Activated CD8-positive, alpha-beta memory T cell treated with anti-CD3 and anti-CD28 coated beads for 48 hours (primary cell): ENCODE data around the gene TPX2.
"Not testable (repeated sequence)": the region's sequence is repeated elsewhere in the genome, so short reads cannot be mapped to it uniquely, and the experiment has no call there.

ENCODE experiments used
- DNase-seq, 3 experiments: peaks; one replicate each; pipeline ENCODE4 v3.0.0-alpha.2; 2020; ENCODE audit warnings: low read depth in 2 of 3, low spot score in 2 of 3

Gene TPX2

GRCh38 chr20:31719644-31720485 is 19.2 kb upstream of the TPX2 start:
- DNase-seq = no peak

- DNase-seq = no peak
Observed at GRCh38 chr20:31720486-31721407, 18.3 kb upstream of the TPX2 start.

- no peak for DNase-seq
Observed at GRCh38 chr20:31721408-31722256, 17.5 kb upstream of the TPX2 start.

GRCh38 chr20:31722257-31723068 is 16.6 kb upstream of the TPX2 start, which contains the start of gene BCL2L1:
BCL2L1 (minus strand) TSS chr20:31722868; CDS start chr20:31722218, 650 bp downstream.
- peak in 2 of 3 experiments; percentile 46 to 77 for DNase-seq

- no peak for DNase-seq
Observed at GRCh38 chr20:31723069-31723318, 16.1 kb upstream of the TPX2 start.

- DNase-seq = peak; percentile 96 to 98 (median 96)
Observed at GRCh38 chr20:31723319-31724078, 15.6 kb upstream of the TPX2 start.

GRCh38 chr20:31731321-31731717 is 7.8 kb upstream of the TPX2 start:
- DNase-seq = no peak

GRCh38 chr20:31739550-31739977 is 474 bp downstream of the TPX2 start:
- no peak for DNase-seq

GRCh38 chr20:31740208-31740607 is 1.1 kb downstream of the TPX2 start:
- no peak for DNase-seq

GRCh38 chr20:31740656-31741323 is 1.7 kb downstream of the TPX2 start:
- no peak for DNase-seq

GRCh38 chr20:31746068-31746878 is 7.2 kb downstream of the TPX2 start:
- DNase-seq = no peak

- DNase-seq = not testable (repeated sequence)
Observed at GRCh38 chr20:31747028-31747427, 7.9 kb downstream of the TPX2 start.

- DNase-seq = no peak
Observed at GRCh38 chr20:31747640-31748039, 8.6 kb downstream of the TPX2 start.

GRCh38 chr20:31749223-31749622 is 10.1 kb downstream of the TPX2 start:
- DNase-seq = no peak

- DNase-seq = no peak
Observed at GRCh38 chr20:31751126-31751525, 12.0 kb downstream of the TPX2 start.

GRCh38 chr20:31757254-31757653 is 18.2 kb downstream of the TPX2 start:
- no peak for DNase-seq

- no peak for DNase-seq
Observed at GRCh38 chr20:31758521-31758920, 19.4 kb downstream of the TPX2 start.

GRCh38 chr20:31758991-31759390 is 19.9 kb downstream of the TPX2 start:
- DNase-seq = no peak
